Left colon (tissue), 2 donors: ENCODE results near the gene AGBL4. TPM values are rescaled to one million over a fixed set of nuclear protein-coding genes. Genes with fewer than 3 reads are reported as not detected.

ENCODE experiments used
- ATAC-seq: fragments of 200-7000 bp; cut with Tn5 transposase; one replicate; pipeline ENCODE4 v1.9.1; 2020; ENCODE audit warnings: mild to moderate bottlenecking, moderate library complexity
- DNase-seq, 2 donors: peaks; one replicate each; pipeline ENCODE4 v3.0.0-alpha.2; 2020
- intact Hi-C, 2 donors: fragments of 100-400 bp; cut with DNase I in 1 of 2; cut with micrococcal nuclease in 1 of 2; formaldehyde crosslinking; loops; one replicate each; pipeline versions ENCODE4 v1.11.2 to v1.14.0; 2022; cut with DNase I, micrococcal nuclease
- total RNA-seq, 2 donors: library from RNA; stranded (reverse); fragmentation: NEBNext Ultra II Directional; extraction: Animal tissue kit (Norgen Biotek cat#: 25700); gene quantifications; one replicate each; pipeline ENCODE4 v1.2.1, GENCODE V29; 2021
- donor health status: DM: no; HTN: no; CAD: no.
- donor health status: DM: yes; HTN: yes; CAD: no.

AGBL4 gene
- total RNA-seq, 2 donors from 2014 or later: 0.47 TPM; not detected in 1

DNA sequence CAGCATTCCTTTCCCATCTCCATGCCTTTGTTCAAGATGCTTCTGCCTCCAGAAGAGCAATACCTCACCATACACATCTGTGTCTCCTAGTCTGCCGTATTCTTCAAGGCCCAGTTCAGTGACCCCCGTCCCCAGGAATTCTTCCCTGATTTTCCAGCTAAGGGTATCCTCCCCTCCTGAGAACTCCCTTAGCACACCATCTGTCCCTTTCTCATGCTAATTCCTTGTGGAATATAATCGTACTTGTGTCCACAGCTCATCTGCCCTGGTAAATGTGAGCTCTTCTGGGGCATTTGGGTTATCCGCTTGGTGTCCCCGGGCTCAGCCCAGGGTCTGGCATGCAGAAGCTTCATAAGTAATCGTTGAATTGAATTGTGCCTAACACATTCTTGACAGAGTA is 1288.0 kb downstream of the AGBL4 start:
- intact Hi-C loops: no loop called here
- no peak for ATAC-seq

DNA sequence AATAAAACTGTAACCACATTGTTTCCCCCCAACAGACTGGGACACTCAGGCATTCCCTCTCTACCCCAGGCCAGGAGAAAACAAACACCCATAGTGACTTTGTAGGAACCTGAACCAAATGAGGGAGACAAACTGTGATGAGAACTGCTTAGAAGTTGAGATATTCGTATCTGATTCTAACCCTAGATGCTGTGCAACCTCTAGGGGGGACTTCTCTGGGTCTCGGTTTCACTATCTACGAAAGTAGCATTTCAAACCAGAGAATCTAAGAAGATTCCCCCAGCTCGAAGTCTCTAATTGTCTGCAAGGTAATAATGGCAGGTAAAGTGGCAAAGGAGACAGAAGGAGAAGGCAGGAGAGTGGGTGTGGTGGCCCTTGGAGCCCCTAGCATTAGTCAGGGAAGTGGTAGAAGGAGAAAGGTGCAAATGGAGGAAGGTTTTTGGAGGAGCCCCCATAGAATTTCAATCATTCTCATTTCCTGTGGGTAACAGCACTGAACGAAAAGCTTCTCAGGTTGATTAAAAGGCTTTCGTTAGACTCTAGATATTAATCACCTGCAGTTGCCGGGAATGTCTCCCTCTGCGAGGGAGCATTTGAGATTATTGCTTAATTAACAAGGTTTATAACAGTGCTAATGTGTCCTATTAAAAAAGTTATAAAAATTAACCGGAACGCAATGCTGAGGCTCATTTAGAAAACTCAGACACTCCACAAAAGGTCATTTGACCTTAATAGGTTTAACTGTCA is 1293.4 kb downstream of the AGBL4 start:
- DNase-seq (no peak), ATAC-seq (no peak)
- intact Hi-C loops: no loop called here

More for the DNA sequence above, 1288.0 kb downstream of the AGBL4 start:
- DNase-seq: no peak

DNA sequence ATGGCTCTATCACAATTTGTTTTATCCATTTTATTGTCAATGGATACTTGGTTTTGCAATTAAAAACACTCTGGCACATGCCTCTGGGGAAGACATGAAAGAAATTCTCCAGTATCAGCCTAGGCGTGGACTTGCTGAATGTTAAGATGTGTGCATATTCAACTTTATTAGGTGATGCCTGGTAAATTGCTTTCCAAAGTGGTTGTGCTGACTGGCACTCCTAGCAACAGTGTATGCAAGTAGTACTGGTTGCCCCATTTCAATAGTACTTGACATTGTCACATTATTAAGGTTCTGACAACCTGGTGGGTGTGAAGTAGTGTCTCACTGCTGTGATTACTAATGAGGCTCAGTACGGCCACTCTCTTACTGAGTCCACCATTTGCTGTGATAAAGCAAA is 1295.2 kb downstream of the AGBL4 start:
- intact Hi-C loops: no loop called here
- no peak for ATAC-seq

DNA sequence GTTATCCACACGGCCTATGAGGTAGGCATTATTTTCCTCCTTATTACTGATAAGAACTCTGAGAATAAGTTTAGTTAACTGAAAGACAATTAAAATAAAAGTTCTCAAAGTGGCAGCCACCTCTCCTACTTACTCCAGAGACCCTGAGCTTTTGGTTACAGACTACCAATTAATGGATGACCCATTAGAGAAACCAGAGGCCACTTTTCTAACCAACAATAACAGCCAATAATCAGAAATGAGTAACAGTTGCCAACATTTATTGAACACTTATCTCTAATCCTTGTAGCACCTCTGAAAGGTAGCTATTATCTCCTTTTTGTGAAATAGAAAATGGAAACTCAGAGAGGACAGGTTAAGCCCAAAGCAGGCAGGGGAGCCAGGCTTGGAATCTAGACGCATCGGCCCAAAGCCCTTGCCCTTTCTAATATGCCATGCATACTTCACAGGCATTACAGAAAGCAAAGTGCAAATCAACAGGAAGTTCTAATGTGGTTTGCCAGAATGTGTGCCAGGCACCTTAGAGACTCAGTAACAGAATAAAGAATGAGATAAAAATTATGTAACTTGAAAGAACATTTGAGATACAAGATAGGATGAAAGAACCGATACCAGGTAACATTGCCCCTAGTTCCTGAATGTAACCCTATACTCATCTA is 1297.1 kb downstream of the AGBL4 start:
- intact Hi-C loops: no loop called here
- no peak for DNase-seq
- no peak for ATAC-seq

More for the DNA sequence above, 1295.2 kb downstream of the AGBL4 start:
- no peak for DNase-seq

DNA sequence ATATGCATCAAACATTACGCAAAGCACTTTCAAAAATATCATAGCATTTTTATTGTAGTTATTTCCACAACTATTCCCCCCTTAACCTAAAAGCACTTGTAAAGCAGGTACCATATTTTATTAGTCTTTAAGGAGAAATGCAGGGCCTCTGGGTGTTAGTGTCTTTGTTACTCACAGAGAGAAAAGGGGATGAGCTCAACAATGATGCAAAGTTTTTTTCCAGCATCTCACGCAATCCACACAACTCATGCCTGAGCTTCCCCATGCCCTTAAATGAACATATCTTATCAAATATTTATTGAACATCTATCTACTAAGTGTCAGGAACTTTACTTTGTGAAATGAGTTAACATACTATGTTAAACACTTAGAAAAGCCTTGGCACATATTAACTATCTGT is 1297.6 kb downstream of the AGBL4 start:
- intact Hi-C loops: no loop called here
- no peak for ATAC-seq
- no peak for DNase-seq

DNA sequence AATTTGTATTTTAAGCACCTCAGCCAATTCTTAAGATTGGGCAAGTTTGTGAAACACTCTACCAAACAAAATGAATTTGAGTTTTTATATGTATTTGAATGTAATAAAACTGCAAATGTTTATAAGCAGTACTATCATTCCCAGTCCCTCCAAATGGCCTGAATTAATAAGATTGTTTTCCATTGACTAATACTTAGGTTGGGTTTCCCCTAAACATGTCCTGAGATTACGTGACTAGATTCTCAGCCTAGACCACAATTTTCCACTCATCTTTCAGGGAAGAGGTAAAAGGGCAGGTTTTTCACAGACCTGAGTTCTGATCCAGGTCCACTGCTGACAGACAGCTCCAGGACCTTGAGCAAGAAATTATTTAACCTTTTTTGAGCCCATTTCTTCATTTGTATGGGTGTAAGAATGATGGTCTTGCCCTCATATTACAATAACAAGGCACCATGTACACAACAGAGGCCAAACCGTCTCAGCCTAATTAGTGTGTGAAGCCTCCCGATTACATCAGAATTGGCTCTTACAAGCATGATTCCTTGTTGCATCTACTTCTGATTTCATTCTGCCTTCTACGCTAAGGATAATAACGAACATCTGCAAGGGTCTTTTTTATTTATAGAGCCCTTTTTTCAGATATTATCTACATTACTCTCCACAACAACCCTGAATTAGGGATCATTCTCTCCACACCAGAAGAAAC is 1298.3 kb downstream of the AGBL4 start:
- DNase-seq (no peak), ATAC-seq (no peak)
- intact Hi-C loops: no loop called here

DNA sequence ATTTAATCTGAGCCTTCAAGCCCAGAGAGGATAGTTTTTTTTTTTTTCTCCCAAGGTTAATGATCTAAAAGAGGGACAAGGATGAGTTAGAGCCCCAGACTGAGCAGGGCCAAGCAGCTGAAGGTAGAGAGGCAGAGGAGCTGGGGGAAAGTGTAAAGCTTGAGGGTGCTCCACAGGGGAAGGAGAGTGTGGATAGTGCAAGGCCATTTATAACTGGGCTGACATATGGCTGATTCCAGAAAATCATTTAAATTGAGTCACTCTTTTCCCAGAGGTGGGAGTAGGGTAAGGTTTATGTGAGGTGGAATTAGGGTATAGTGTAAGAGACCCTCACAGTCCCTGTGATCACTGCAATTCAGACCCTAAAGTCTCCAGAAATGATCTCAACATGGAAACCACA is 1302.8 kb downstream of the AGBL4 start:
- no peak for DNase-seq
- ATAC-seq: no peak
- intact Hi-C loops: no loop called here

DNA sequence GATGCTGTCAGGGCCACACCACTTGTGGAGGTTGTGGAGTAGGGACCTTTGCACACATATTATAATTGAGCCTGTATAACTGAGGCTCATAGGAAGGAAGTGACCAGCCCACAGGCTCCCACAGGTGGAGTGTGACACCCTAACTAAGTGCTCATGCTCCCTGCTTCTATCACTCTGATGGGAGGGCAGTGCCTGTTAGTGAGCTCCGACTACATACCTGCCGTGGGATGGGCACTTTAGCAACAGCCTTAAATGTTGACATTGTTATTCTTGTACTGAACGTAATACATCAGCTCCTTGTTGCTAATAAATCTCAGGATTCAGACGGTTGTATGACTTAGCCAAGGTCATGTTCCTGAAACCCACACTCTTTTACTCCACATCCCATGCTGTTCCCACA is 1305.0 kb downstream of the AGBL4 start:
- DNase-seq: no peak
- ATAC-seq: no peak
- intact Hi-C loops: no loop called here

DNA sequence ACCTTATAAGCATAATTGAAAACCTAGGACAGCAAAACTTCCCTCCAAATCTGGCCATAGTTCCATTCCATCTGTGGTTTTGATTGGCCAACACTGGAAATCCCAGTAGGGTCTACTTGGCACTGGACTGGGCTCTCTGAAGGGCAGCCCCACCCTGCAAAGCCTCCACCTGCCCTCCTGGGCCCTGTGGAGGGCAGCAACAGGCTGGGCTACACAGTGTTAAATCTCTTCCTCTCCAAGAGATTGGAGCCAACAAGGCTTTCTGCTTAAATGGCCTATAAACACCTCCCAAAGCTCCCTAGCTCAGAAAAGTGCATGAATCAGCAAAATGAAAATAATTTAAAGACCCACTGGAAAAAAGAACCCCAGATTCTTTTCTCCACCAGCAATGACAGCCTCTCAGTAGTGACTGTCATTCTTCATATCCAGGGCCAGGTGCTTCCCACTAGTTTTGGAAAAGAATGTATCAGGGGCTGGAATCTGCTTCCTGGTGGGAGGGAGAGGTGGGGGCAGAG is 1305.6 kb downstream of the AGBL4 start:
- DNase-seq: no peak
- intact Hi-C loops: no loop called here
- no peak for ATAC-seq

DNA sequence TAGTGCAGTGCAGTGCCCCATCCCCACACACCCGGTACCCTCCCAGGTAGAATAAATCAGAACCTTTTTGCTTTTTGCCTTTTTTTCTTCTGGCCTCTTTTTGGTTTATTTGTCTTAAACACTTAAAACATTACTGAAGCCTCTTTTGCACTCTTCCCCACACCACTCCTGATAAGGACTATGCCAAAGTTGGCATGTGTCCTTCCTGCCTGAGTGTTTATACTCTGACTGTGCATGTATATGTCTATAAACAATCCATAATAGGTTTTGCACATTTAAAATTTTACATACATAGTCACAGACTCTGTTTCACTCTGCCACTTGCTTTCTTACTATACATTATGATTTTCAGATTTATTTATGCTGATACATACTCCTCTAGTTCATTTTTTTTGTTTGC is 1306.7 kb downstream of the AGBL4 start:
- intact Hi-C loops: no loop called here
- ATAC-seq: no peak
- DNase-seq: no peak

DNA sequence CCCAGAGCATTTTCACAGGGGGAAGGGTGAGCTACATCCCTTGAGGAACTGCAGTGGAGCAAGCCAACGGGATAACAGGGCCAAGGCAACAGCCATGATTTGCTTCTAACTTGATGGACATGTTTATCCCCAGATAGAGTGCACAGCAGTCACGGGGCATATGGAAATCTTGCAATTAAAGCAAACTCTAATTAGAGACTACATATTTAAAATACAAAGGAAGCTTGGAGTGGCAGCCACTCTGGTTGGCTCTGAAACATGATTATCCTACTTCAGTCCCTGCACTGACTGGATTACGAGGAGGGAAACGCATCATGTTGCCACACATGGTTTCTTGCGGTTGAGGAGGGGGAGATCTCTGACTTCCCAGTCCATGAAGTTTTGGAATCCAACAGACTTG is 1307.8 kb downstream of the AGBL4 start:
- ATAC-seq (no peak), DNase-seq (no peak)
- intact Hi-C loops: no loop called here

DNA sequence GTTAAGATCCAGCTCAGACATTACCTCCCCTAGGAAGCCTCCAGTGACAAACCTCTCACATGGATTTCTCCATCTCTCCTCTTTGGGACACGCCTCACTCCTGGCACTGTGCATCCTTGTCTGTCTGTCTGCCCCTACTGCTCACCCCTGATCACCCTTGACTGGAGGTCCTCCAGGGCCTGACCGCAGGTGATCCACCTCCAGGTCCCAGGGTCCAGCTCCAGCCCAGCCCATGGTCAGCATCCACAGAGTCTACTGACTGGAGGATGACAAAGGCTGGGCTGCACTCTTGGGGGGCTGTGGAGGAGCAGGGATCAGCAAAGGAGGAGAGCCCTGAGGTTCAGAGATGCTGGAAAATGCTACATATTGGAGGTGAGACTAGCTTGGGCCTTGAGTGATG is 1312.8 kb downstream of the AGBL4 start:
- ATAC-seq: no peak

DNA sequence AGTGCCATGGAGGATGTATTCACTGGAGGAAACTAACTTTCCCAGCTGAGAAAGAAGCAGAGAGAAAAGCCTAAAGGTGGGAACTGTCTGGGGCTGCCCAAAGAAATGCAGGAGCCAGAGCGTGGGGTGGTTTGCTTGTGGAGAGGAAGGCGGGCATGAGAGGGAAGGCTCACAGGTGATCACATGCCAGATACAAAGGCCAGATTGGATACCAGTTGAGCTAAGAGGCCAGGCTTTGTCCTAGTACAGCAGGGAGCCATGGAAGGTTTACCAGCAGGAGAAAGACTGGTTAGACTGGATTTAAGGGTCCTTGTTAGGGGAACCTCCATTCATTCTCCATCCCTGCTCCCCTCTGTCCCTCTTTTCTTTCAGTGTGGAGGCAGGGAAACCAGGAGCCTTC is 1313.4 kb downstream of the AGBL4 start:
- no peak for ATAC-seq
- intact Hi-C loops: no loop called here
- no peak for DNase-seq

More for the DNA sequence above, 1312.8 kb downstream of the AGBL4 start:
- intact Hi-C loops: no loop called here
- DNase-seq: no peak

DNA sequence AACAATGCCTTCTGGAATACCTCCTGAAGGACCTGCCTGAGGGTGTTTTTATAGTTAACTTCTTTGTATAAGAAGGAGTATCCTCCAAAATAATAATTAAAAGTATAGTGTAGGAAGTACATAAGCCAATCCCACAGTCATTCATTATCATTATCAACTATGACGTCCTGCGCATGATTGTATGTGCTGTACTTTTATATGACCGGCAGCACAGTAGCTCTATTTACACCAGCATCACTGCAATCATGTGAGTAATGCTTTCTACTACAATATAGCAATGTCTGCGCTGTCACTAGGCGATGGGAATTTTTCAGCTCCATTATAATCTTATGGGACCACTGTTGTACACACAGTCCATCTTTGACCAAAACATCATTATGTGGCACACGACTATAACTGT is 1319.0 kb downstream of the AGBL4 start:
- intact Hi-C loops: no loop called here
- ATAC-seq (no peak), DNase-seq (no peak)

DNA sequence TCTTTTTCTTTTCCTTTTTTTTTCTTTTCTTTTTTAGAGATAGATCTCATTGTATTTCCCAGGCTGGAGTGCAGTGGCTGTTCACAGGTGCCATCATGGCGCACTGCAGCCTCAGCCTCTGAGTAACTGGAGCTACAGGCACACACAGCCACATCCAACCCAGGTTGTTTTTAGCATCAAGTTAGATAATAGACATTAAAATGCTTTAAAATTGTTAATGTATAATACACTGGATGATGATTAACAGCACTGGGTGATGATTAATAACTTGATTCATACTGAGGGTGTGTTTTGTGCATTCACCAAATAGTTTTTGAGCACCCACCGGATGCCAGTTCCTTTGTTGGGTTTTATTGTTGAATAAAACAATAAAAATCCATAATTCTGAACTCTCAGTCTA is 1322.3 kb downstream of the AGBL4 start:
- intact Hi-C loops: no loop called here
- ATAC-seq (no peak), DNase-seq (no peak)

DNA sequence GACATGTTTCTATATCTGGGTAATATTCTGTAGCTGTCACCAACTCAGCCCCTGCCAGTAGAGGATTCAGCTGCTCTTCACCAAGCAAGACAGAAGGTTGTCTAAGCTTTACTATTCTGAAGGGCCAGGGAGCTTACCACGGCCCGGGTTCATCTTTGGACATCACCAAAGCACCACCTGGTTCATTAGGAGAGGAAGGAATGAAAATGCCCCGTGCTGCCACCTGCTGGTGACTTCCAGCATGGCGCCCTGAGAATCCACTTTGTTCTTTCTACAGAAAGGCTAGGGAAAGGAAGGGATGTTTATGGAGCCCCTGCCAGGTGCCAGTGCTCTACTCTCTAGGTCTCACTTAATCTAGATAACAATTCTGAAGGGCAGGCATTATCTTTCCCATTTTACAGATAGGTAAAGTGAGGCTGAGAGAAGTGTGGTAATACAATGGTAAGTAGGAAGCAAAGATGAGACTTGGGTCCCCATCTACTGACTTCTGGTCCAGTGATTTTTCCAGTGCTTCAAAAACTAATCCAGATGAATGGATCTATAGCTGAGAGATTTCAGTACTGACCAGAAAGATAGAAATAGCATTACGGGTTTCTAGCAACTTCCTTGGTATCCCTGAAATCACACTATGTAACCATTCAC is 1326.6 kb downstream of the AGBL4 start:
- peak; percentile 49 for ATAC-seq
- intact Hi-C loops: loop anchor here in 1 of 2 donors (10.0 kb wide), 1 partner anchor 118 kb away; no protein-coding TSS in a partner anchor

DNA sequence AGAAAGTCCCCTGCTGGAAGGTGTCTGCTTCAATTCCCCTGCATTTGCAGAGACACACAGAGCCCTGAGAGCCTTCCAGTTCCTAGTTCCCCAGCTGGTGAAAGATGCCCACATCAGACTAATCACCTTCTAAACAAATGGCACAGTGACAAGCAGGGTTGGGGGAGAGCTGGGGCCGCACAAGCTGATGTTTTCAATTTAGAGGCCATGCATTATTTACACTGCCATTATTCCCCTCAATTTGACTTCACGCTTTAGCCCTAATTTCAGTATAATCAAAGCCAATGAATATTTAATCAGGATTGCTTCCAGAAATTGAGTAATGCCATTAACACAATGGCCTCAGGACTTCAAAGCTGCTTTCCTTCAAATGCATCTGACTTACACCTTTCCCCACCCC is 1328.6 kb downstream of the AGBL4 start:
- DNase-seq (no peak), ATAC-seq (no peak)
- intact Hi-C loops: loop anchor here in 1 of 2 donors (10.0 kb wide), 1 partner anchor 120 kb away; no protein-coding TSS in a partner anchor

More for the DNA sequence above, 1326.6 kb downstream of the AGBL4 start:
- DNase-seq: peak in 1 of 2 donors; percentile 65

DNA sequence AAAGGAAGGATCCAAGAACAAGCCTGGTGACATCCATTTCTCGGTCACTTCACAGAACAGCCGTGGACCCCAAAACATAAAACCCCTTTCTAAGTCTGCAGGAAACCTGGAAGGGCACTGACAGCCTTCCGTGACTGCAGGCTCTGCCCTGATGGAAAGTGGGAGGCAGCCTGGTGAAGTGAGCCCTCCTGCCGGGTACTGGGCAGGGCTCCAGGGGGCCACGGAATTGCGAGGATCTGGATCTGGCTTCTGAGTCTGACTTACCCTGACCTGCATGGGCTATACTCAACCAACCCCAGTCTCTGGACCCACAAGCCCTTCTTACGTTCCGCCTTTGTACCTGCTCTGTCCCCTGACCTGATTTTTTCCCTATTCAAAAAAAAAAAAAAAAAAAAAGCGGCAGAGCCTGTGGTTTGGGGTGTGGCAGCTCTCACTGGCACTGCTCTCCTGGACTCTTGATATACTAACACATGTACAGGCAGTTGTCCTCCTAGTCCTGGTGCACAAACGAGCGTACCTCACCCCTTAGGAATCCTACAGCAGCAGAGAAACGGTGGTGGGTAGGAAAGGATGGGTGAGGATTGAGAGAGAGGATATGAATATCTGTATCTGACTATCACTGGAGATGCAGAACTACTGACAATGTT is 1330.0 kb downstream of the AGBL4 start:
- DNase-seq (no peak), ATAC-seq (peak; percentile 41)
- intact Hi-C loops: loop anchor here in 1 of 2 donors (10.0 kb wide), 1 partner anchor 121 kb away; no protein-coding TSS in a partner anchor

DNA sequence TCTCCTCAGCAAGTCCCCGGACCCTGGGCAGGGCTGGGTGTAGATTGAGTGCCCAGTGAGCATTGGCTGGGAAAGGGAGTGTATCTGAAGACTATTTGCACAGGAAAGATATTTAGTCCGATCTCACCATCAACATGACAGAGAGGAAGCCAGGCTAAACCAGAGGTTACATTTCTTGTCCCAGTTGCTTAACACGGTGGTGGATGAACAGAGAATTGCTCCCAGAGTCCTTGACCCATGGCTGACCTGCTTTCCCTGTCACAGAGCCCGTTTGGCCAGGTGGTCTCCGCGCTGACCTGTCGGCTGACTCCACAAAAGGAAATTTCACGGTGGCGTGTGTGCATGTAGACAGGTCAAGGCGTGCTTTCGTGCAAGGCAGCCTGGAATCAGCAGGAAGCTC is 1330.6 kb downstream of the AGBL4 start:
- DNase-seq (no peak), ATAC-seq (no peak)
- intact Hi-C loops: loop anchor here in 1 of 2 donors (10.0 kb wide), 1 partner anchor 122 kb away; no protein-coding TSS in a partner anchor
